HG03571 (cell line): Measurements from ENCODE around the gene MTM1.

ENCODE experiments used
- ATAC-seq: cut with Tn5 transposase; IDR thresholded peaks from one replicate; pipeline ENCODE4 v1.9.1; 2021; ENCODE audit not compliant: unreplicated experiment

MTM1 gene

DNA sequence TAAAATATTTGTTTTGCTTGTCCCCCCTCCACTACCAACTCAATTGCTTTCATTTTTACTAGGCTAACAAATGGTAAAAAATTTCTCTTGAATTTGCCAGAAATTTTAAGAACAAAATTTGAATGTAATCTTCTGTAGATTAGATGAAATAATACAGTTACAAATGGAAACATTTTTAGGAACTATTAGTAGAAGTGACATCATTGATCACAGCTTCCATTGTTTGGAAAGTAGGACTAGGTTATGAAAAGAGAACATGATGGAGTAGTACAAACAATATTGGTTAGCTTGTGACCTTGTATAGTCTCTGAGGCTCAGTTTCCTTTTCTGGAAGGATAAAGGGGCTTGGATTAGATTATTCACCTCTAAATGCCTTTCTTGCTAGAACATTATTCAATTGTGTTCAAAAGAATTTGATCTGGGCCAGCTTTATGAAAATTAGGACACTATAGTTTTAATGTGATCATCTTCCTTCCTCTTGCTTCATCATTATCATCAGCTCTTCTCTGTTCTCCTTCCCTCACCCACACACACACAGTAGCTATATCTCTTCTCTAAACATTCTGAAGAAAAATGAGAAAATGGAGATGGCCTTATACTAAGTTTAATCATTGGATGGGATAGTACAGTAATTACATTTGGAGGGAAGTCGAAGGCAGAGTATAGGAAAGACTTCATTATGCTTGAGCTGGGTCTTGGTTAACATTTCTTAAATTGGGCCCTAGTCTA, 134.7 kb downstream of the MTM1 start:
- ATAC-seq = no peak

DNA sequence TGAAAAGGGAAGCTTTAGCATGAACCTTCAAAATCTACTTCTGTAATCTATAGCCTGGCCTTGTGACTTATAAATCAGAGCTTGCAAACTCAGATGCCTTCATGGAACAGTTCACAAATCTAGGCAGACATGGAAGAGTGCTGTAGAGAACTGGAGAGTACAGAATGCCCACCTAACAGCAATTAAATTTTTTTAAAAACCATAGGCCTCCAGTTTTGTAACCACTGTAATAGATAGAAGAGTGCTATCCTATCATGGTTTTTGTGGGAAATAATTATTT, 135.2 kb downstream of the MTM1 start:
- no peak for ATAC-seq

DNA sequence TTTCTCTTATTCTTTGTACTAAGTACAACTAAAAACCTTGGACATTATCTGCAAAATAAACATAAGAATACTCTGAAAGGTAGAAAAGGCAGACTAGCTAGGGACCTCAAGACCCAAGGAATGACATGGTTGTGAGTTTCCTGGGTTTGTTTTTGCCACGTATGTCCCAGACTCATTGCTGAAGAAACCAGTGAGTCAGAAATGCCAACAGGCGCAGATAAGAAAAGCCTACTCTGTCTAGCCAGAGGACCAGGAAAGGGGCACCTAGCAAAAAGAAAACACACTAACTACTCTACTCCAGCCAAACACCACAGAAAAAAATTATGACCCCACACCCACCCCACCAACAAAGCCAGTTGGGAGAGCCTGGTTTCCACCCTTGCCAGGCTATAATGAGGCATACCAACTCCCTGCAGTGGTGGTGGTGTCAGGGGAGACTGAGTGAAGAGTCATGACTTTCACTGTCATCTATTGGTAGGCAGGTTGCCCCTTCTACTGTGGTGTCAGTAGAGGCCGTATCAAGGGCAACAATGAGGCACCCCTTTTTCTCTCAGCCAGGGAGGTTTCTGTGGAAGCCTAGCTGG, 135.7 kb downstream of the MTM1 start:
- no peak for ATAC-seq

- ATAC-seq = no peak
Observed at GRCh38 chrX:150712619-150713018, 144.2 kb downstream of the MTM1 start.

GRCh38 chrX:150715184-150715583, 146.8 kb downstream of the MTM1 start:
- ATAC-seq = no peak

DNA sequence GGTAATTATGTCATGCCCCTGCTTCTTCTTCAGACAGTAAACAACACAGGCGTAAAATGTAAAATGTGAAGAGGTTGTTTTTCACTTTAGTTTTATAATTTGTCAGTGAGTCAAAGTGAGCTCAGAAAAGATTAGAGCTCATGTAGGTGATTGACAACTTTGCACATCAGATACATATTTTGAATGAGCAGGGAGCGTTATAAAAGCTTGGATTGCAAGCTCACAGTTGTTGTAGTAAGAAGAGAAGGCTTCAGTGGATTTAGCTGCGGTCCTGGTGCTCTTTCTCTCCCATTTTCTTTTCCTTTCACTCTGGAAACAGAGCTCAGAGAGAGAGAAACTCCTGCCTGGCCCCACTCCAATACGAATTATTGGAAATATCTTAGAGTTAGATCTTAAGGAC, 151.2 kb downstream of the MTM1 start:
- no peak for ATAC-seq
